ENCODE results near the gene ITGB5. TPM values are rescaled to one million over a fixed set of nuclear protein-coding genes. Genes with fewer than 3 reads are reported as not detected.

Gene ITGB5
- total RNA-seq, 2 donors from 2014 or later: 73.5 to 88.7 TPM

- Histone ChIP-seq H3K4me1 (peaks cover 6% of the 10 kb centered on the region), H3K9me3 (no peaks in the 10 kb centered on the region), H3K27me3 (no peaks in the 10 kb centered on the region), H3K36me3 (replicated peaks in 1 of 2; ENCODE audit: insufficient read depth in 1 of 2, low read depth in 2 of 2) (no peaks in the 10 kb centered on the region), H3K4me3 (no peak overlapping the region), H3K27ac (no peak overlapping the region)
- WGBS, 2 donors: 88 to 91% methylated on average over 16 of the region's 16 CpGs
- intact Hi-C loops (cut with DNase I): no loop called here
- TF ChIP-seq CTCF (IDR thresholded peaks at IDR 0.05): no peak
- TF ChIP-seq POLR2A (IDR thresholded peaks at IDR 0.05): no peak
- DNase-seq (no peak), ATAC-seq (no peak)
These were observed 120.8 kb downstream of the ITGB5 start for GRCh38 chr3:124766113-124767095.

DNA sequence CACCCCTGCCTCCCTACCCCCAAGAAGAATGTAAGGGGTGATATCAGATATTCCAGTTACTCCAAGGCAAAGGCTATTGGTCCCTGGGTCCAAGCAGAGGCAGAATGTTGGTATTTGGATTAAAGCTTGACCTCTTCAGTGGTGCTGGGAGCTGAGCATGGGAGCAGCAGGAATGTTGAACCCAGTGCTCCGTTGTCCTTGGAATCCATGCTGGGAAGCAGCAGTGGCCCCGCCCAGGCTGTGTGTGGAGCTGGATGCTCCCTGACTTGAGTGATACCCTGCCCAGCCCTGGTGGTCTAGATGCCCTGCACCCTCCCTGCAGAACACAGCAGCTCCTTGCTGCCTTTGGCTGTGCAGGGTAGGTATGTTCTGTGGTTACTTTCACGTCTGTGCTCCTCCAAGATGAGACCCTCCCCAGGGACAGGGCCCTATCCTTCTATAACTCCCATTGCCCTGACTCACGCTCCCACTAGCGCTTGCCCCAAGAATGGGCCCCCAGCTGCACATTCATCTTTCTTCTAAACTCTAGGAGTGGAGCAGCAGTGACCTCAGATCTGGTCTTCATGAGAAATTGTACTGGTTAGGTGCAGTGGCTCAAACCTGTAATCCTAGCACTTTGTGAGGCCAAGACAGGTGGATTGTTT lies 121.8 kb downstream of the ITGB5 start:
- TF ChIP-seq POLR2A (IDR thresholded peaks at IDR 0.05): no peak
- TF ChIP-seq CTCF (IDR thresholded peaks at IDR 0.05): no peak

DNA sequence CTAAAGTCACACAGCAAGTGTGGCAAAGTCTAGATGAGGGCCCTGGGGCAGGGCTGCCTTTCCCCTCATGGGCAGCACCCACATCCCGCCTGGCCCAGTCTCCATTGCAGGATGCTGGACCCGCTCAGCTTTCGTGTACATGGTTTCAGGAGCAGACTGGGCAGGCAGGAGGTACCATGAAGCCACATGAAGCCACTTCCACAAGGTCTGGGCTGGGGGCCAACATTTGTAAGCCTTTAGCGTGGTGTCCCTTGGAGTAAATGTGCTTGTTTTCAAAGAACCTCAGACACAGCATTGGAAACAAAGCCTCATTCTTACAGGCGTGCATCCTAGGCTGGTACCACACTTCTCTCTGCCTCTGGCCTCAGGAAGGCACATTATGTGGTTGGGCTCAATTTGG lies 122.4 kb downstream of the ITGB5 start:
- no peak for DNase-seq
- H3K4me1 ChIP-seq: peaks cover 18% of the 10 kb centered on the region
- no peaks in the 10 kb centered on the region for H3K27me3 ChIP-seq
- WGBS, 2 donors: 81 to 92% methylated on average over 5 of the region's 5 CpGs
- H3K27ac ChIP-seq: no peak overlapping the region
- H3K9me3 ChIP-seq: no peaks in the 10 kb centered on the region
- no peaks in the 10 kb centered on the region for H3K36me3 ChIP-seq (replicated peaks in 1 of 2; ENCODE audit: insufficient read depth in 1 of 2, low read depth in 2 of 2)
- intact Hi-C loops (cut with DNase I): loop anchor here (5.0 kb wide), 1 partner anchor 138 kb away; no protein-coding TSS in a partner anchor
- TF ChIP-seq CTCF (IDR thresholded peaks at IDR 0.05): no peak
- TF ChIP-seq POLR2A (IDR thresholded peaks at IDR 0.05): no peak
- no peak for ATAC-seq
- H3K4me3 ChIP-seq: no peak overlapping the region

More for the DNA sequence above, 121.8 kb downstream of the ITGB5 start:
- H3K36me3 ChIP-seq (replicated peaks in 1 of 2; ENCODE audit: insufficient read depth in 1 of 2, low read depth in 2 of 2): no peaks in the 10 kb centered on the region
- peaks cover 17% of the 10 kb centered on the region for H3K4me1 ChIP-seq
- no peaks in the 10 kb centered on the region for H3K27me3 ChIP-seq
- intact Hi-C loops (cut with DNase I): no loop called here
- ATAC-seq (no peak), DNase-seq (no peak)
- H3K27ac ChIP-seq: no peak overlapping the region
- no peaks in the 10 kb centered on the region for H3K9me3 ChIP-seq
- no peak overlapping the region for H3K4me3 ChIP-seq
- WGBS, 2 donors: 82 to 96% methylated on average over 3 to 5 of the region's 5 CpGs

GRCh38 chr3:124763644-124764358 lies 123.4 kb downstream of the ITGB5 start:
- 91 to 92% methylated on average over 11 to 15 of the region's 15 CpGs for WGBS, 2 donors
- H3K4me3 ChIP-seq: no peak overlapping the region
- DNase-seq (no peak), ATAC-seq (no peak)
- H3K4me1 ChIP-seq: peaks cover 18% of the 10 kb centered on the region
- TF ChIP-seq CTCF (IDR thresholded peaks at IDR 0.05): no peak
- no peak for TF ChIP-seq POLR2A (IDR thresholded peaks at IDR 0.05)
- H3K27me3 ChIP-seq: no peaks in the 10 kb centered on the region
- H3K27ac ChIP-seq: no peak overlapping the region
- intact Hi-C loops (cut with DNase I): loop anchor here (5.0 kb wide), 1 partner anchor 138 kb away; no protein-coding TSS in a partner anchor
- no peaks in the 10 kb centered on the region for H3K9me3 ChIP-seq
- H3K36me3 ChIP-seq (replicated peaks in 1 of 2; ENCODE audit: insufficient read depth in 1 of 2, low read depth in 2 of 2): no peaks in the 10 kb centered on the region
